IMR-90 (cell line): ENCODE data around the gene FAM78A. TPM values are rescaled to one million over a fixed set of nuclear protein-coding genes. Genes with fewer than 3 reads are reported as not detected.

Source experiments
- ATAC-seq: fragments of 200-7000 bp; cut with Tn5 transposase; 2 replicates; pipeline ENCODE4 v1.9.1; 2020; ENCODE audit warnings: low read depth, mild to moderate bottlenecking, moderate library complexity
- BruUV-seq: library from RNA; stranded (reverse); fragments of 400-500 nt; replicated peaks from 2 replicates; lab custom pipeline; 2021; lab: Mats Ljungman, UMichigan
- CTCF ChIA-PET: fragments of 300-600 bp; formaldehyde crosslinking; extraction: SDS; loops from one replicate; lab custom pipeline; 2021; ENCODE audit warnings: antibody characterized with exemption; lab: Yijun Ruan, JAX
- POLR2A ChIA-PET: fragments of 300-600 bp; sonication (Branson Sonifier 250); formaldehyde crosslinking; loops from one replicate; lab custom pipeline; 2022; ENCODE audit warnings: antibody characterized with exemption; ENCODE audit not compliant: unreplicated experiment; lab: Charles Lee
- DNase-seq: peaks from one replicate; pipeline ENCODE4 v3.0.0; 2013
- H2AFZ ChIP-seq: replicated peaks from 2 replicates; pipeline ENCODE3; 2013; ENCODE audit warnings: low read length, mild to moderate bottlenecking; ENCODE audit not compliant: poor library complexity
- H2AK5ac ChIP-seq: 2 replicates; pipeline ENCODE4 v1.6.1; 2013; ENCODE audit warnings: low read depth, low read length, inconsistent platforms
- H2AK9ac ChIP-seq: replicated peaks from 2 replicates; pipeline ENCODE3; 2013; ENCODE audit warnings: mild to moderate bottlenecking, low read depth, low read length, moderate library complexity; ENCODE audit not compliant: poor library complexity
- H2BK120ac ChIP-seq: 2 replicates; pipeline ENCODE4 v1.6.1; 2013; ENCODE audit warnings: low read depth, low read length, inconsistent platforms
- H2BK15ac ChIP-seq: 3 replicates; pipeline ENCODE4 v1.6.1; 2013; ENCODE audit warnings: low read depth, low read length, inconsistent platforms
- H2BK20ac ChIP-seq: 2 replicates; pipeline ENCODE4 v1.6.1; 2013; ENCODE audit warnings: low read depth, mild to moderate bottlenecking, inconsistent platforms, low read length, moderate library complexity
- H2BK5ac ChIP-seq: 2 replicates; pipeline ENCODE4 v1.6.1; 2013; ENCODE audit warnings: mild to moderate bottlenecking, low read depth, low read length, inconsistent platforms; ENCODE audit not compliant: poor library complexity, severe bottlenecking
- H3K14ac ChIP-seq: replicated peaks from 2 replicates; pipeline ENCODE4 v1.6.1; 2013; ENCODE audit warnings: low read depth, low read length, inconsistent platforms
- H3K18ac ChIP-seq: 2 replicates; pipeline ENCODE4 v1.6.1; 2013; ENCODE audit warnings: low read depth, low read length, control low read depth
- H3K23ac ChIP-seq: 2 replicates; pipeline ENCODE4 v1.6.1; 2013; ENCODE audit warnings: low read depth, low read length, inconsistent platforms
- H3K27ac ChIP-seq: 2 replicates; pipeline ENCODE4 v1.5.1; 2013; ENCODE audit warnings: mild to moderate bottlenecking, control low read depth, low read length; ENCODE audit not compliant: insufficient read depth
- H3K27me3 ChIP-seq: 2 replicates; pipeline ENCODE4 v1.6.1; 2013; ENCODE audit warnings: low read length; ENCODE audit not compliant: control insufficient read depth, insufficient read depth
- H3K36me3 ChIP-seq: 2 replicates; pipeline ENCODE4 v1.6.1; 2013; ENCODE audit warnings: low read length, mixed read lengths; ENCODE audit not compliant: control insufficient read depth, insufficient read depth
- H3K4ac ChIP-seq: 2 replicates; pipeline ENCODE4 v1.6.1; 2013; ENCODE audit warnings: low read depth, low read length, inconsistent platforms
- H3K4me1 ChIP-seq: 2 replicates; pipeline ENCODE4 v1.6.1; 2013; ENCODE audit warnings: low read length, mixed read lengths; ENCODE audit not compliant: control insufficient read depth, insufficient read depth
- H3K4me2 ChIP-seq: 2 replicates; pipeline ENCODE4 v1.6.1; 2013; ENCODE audit warnings: low read depth, mild to moderate bottlenecking, control low read depth, low read length, moderate library complexity
- H3K4me3 ChIP-seq: 2 replicates; pipeline ENCODE4 v1.5.1; 2013; ENCODE audit warnings: low read depth, mild to moderate bottlenecking, control low read depth, low read length, moderate library complexity; ENCODE audit not compliant: insufficient read depth
- H3K56ac ChIP-seq: 2 replicates; pipeline ENCODE4 v1.6.1; 2013; ENCODE audit warnings: low read length, inconsistent platforms; ENCODE audit not compliant: insufficient read depth; ENCODE audit errors: extremely low read depth
- H3K79me1 ChIP-seq, 2 experiments: 2 replicates each; pipeline ENCODE4 v1.6.1; 2013; ENCODE audit warnings: low read length in 2 of 2, inconsistent platforms in 1 of 2, low read depth in 1 of 2
- H3K9ac ChIP-seq: 2 replicates; pipeline ENCODE4 v1.6.1; 2013; ENCODE audit warnings: low read depth, low read length, control low read depth
- H3K9me1 ChIP-seq: 2 replicates; pipeline ENCODE4 v1.6.1; 2013; ENCODE audit warnings: low read length, inconsistent platforms; ENCODE audit not compliant: insufficient read depth
- H3K9me3 ChIP-seq: 2 replicates; pipeline ENCODE4 v1.6.1; 2013; ENCODE audit warnings: low read length; ENCODE audit not compliant: control insufficient read depth, insufficient read depth
- H4K20me1 ChIP-seq: 2 replicates; pipeline ENCODE4 v1.6.1; 2013; ENCODE audit warnings: low read length, inconsistent platforms; ENCODE audit not compliant: insufficient read depth
- H4K5ac ChIP-seq: 2 replicates; pipeline ENCODE4 v1.6.1; 2013; ENCODE audit warnings: mild to moderate bottlenecking, low read depth, low read length, control low read depth
- H4K8ac ChIP-seq, 2 experiments: 2 replicates each; pipeline ENCODE4 v1.6.1; 2013; ENCODE audit warnings: low read depth in 2 of 2, low read length in 2 of 2, control low read depth in 1 of 2, inconsistent platforms in 1 of 2
- H4K91ac ChIP-seq: 2 replicates; pipeline ENCODE4 v1.6.1; 2013; ENCODE audit warnings: low read depth, low read length, inconsistent platforms; ENCODE audit not compliant: insufficient read depth
- BHLHE40 ChIP-seq: fragments of 150-350 bp; IDR thresholded peaks from 2 replicates; pipeline ENCODE4 v1.6.1; 2016; ENCODE audit warnings: mild to moderate bottlenecking, low read depth, low read length
- CEBPB ChIP-seq: IDR thresholded peaks from 2 replicates; pipeline ENCODE4 v1.6.1; 2012; ENCODE audit warnings: low read depth, low read length, improper control_type of control experiment
- CHD1 ChIP-seq: IDR thresholded peaks from 2 replicates; pipeline ENCODE4 v1.6.1; 2012; ENCODE audit warnings: low read depth, low read length, improper control_type of control experiment
- FOS ChIP-seq: fragments of 150-350 bp; IDR thresholded peaks from 2 replicates; pipeline ENCODE4 v1.6.1; 2016; ENCODE audit warnings: low read depth, low read length
- MAFK ChIP-seq: IDR thresholded peaks from 2 replicates; pipeline ENCODE4 v1.6.1; 2012; ENCODE audit warnings: low read depth, low read length, improper control_type of control experiment
- MAZ ChIP-seq: IDR thresholded peaks from 2 replicates; pipeline ENCODE4 v1.6.1; 2012; ENCODE audit warnings: low read depth, mild to moderate bottlenecking, low read length, improper control_type of control experiment, moderate library complexity, borderline replicate concordance
- MXI1 ChIP-seq: IDR thresholded peaks from 2 replicates; pipeline ENCODE4 v1.6.1; 2012; ENCODE audit warnings: low read depth, mild to moderate bottlenecking, low read length, moderate library complexity, borderline replicate concordance
- NFE2L2 ChIP-seq: fragments of 150-350 bp; IDR thresholded peaks from 2 replicates; pipeline ENCODE4 v1.6.1; 2016; ENCODE audit warnings: low read depth, mild to moderate bottlenecking, low read length
- POLR2A ChIP-seq: IDR thresholded peaks from 2 replicates; pipeline ENCODE4 v1.6.1; 2012; ENCODE audit warnings: mild to moderate bottlenecking, low read depth, low read length
- RAD21 ChIP-seq: IDR thresholded peaks from 2 replicates; pipeline ENCODE4 v1.6.1; 2012; ENCODE audit warnings: low read length, improper control_type of control experiment
- RCOR1 ChIP-seq: IDR thresholded peaks from 2 replicates; pipeline ENCODE4 v1.6.1; 2012; ENCODE audit warnings: mild to moderate bottlenecking, low read length, improper control_type of control experiment; ENCODE audit not compliant: insufficient replicate concordance
- RFX5 ChIP-seq: IDR thresholded peaks from 2 replicates; pipeline ENCODE4 v1.8.0; 2012; ENCODE audit warnings: low read depth, mild to moderate bottlenecking, low read length, moderate library complexity
- SMC3 ChIP-seq: fragments of 150-350 bp; IDR thresholded peaks from 2 replicates; pipeline ENCODE4 v1.6.1; 2016; ENCODE audit warnings: low read depth, mild to moderate bottlenecking, antibody characterized with exemption, low read length, moderate library complexity
- WGBS, 2 experiments: methylation state at CpG; one replicate each; pipeline versions ENCODE4 v1.1.5 to v1.1.7; 2013; ENCODE audit warnings: missing lambda C conversion rate in 2 of 2; ENCODE audit not compliant: insufficient read length in 1 of 2; ENCODE audit errors: extremely low coverage in 2 of 2; 5-methylcytosine and 5-hydroxymethylcytosine counted together
- dilution Hi-C: fragments of 300-500 bp; cut with HindIII; formaldehyde crosslinking; loops from one replicate; pipeline ENCODE4 v1.14.3; 2018; ENCODE audit warnings: low sequenced_read_pairs; ENCODE audit not compliant: unreplicated experiment
- in situ Hi-C: fragments of 300-500 bp; cut with MboI; formaldehyde crosslinking; loops from 3 replicates; pipeline ENCODE4 v1.14.3; 2019; ENCODE audit warnings: low sequenced_read_pairs, inconsistent platforms, mixed read lengths
- intact Hi-C: fragments of 100-400 bp; cut with micrococcal nuclease; formaldehyde crosslinking; loops from 2 replicates; pipeline ENCODE4 v1.10.0; 2022
- polyA plus RNA-seq, 3 experiments: library from polyadenylated mRNA; depleted of rRNA; stranded (reverse); fragments of >200 nt; gene quantifications; 2 replicates each; pipeline ENCODE4 v1.2.3, GENCODE V29; 2012; ENCODE audit warnings: low replicate concordance in 1 of 3
- total RNA-seq: library from RNA; depleted of rRNA; stranded (reverse); fragments of >200 nt; gene quantifications from 2 replicates; pipeline ENCODE4 v1.2.3, GENCODE V29; 2012
- TF ChIP-seq, protein P1 (sequence below): fragments of 150-350 bp; IDR thresholded peaks from 2 replicates; pipeline ENCODE4 v1.6.1; 2017; ENCODE audit warnings: mild to moderate bottlenecking, antibody characterized with exemption, low read length, low read depth
- TF ChIP-seq, protein P2 (sequence below): conservative IDR thresholded peaks from 2 replicates; pipeline ENCODE4 v1.5.1; 2012; ENCODE audit warnings: mild to moderate bottlenecking, low read depth, low read length, improper control_type of control experiment
- TF ChIP-seq, protein P3 (sequence below): fragments of 150-350 bp; IDR thresholded peaks from 2 replicates; pipeline ENCODE4 v1.6.1; 2016; ENCODE audit warnings: low read depth, mild to moderate bottlenecking, low read length, moderate library complexity, borderline replicate concordance

FAM78A gene
- total and polyA plus RNA-seq, 2 of the 4 experiments (the other 2 are of a cell fraction), result 0.18 to 0.27 TPM

DNA sequence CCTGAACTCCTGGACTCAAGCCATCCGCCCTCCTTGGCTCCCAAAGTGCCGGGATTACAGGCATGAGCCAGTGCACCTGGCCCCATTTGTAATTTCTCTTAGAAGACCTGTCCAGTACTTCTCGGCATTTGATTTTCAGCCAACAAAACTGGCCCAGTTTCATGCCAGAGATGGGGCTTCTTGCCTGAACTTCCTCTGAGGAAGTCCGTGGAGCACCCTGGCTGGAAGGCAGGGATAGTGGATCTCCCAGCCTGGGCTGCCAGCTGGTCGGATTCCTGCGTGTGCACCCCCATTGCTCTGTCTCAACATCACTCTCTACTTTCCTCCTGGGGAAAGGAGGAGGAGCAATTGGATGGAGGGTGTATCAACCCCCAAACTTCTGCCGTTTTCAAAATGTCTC is 39.0 kb downstream of the FAM78A start:
- Histone ChIP-seq H3K4me2 (no peak overlapping the region), H4K8ac (peak overlapping the region in 1 of 2 experiments; percentile 40; a peak in 2 of 4 replicates), H3K4me1 (peaks cover 7% of the 10 kb centered on the region), H3K14ac (no peak overlapping the region), H2BK5ac (no peak overlapping the region), H3K9me3 (no peaks in the 10 kb centered on the region), H3K4me3 (no peak overlapping the region), H3K9ac (no peak overlapping the region), H3K79me1 (no peaks in the 10 kb centered on the region), H2BK15ac (no peak overlapping the region), H2AFZ (no peak overlapping the region), H3K27me3 (no peaks in the 10 kb centered on the region), H2BK120ac (no peak overlapping the region), H3K23ac (no peak overlapping the region), H4K20me1 (no peaks in the 10 kb centered on the region), H4K5ac (0 out of 2 replicates have a peak overlapping the region, but pooled peaks have one; percentile 12), H3K36me3 (peaks cover 27% of the 10 kb centered on the region), H3K9me1 (peaks cover 2% of the 10 kb centered on the region; the same call in 1 of the 2 replicates), H3K56ac (no peak overlapping the region), H3K18ac (no peak overlapping the region), H2AK5ac (no peak overlapping the region), H2AK9ac (peak overlapping the region; percentile 17), H2BK20ac (no peak overlapping the region), H4K91ac (no peak overlapping the region), H3K4ac (no peak overlapping the region), H3K27ac (no peak overlapping the region)
- ChIA-PET CTCF (no interaction called here), POLR2A (interaction anchor here (0.9 kb wide), 1 partner anchor 12 kb away, joined by 22 read pairs; no protein-coding TSS in a partner anchor)
- no peak for DNase-seq
- ATAC-seq, result no peak
- TF ChIP-seq RFX5 (no peak), NFE2L2 (no peak), RAD21 (no peak), CEBPB (no peak), POLR2A (no peak), RCOR1 (no peak), BHLHE40 (no peak), SMC3 (no peak), FOS (no peak), MXI1 (no peak), MAFK (no peak), MAZ (no peak), CHD1 (no peak)
- TF ChIP-seq, protein P1, sequence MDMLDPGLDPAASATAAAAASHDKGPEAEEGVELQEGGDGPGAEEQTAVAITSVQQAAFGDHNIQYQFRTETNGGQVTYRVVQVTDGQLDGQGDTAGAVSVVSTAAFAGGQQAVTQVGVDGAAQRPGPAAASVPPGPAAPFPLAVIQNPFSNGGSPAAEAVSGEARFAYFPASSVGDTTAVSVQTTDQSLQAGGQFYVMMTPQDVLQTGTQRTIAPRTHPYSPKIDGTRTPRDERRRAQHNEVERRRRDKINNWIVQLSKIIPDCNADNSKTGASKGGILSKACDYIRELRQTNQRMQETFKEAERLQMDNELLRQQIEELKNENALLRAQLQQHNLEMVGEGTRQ, result no peak
- TF ChIP-seq, protein P2, sequence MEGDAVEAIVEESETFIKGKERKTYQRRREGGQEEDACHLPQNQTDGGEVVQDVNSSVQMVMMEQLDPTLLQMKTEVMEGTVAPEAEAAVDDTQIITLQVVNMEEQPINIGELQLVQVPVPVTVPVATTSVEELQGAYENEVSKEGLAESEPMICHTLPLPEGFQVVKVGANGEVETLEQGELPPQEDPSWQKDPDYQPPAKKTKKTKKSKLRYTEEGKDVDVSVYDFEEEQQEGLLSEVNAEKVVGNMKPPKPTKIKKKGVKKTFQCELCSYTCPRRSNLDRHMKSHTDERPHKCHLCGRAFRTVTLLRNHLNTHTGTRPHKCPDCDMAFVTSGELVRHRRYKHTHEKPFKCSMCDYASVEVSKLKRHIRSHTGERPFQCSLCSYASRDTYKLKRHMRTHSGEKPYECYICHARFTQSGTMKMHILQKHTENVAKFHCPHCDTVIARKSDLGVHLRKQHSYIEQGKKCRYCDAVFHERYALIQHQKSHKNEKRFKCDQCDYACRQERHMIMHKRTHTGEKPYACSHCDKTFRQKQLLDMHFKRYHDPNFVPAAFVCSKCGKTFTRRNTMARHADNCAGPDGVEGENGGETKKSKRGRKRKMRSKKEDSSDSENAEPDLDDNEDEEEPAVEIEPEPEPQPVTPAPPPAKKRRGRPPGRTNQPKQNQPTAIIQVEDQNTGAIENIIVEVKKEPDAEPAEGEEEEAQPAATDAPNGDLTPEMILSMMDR, result no peak
- TF ChIP-seq, protein P3, sequence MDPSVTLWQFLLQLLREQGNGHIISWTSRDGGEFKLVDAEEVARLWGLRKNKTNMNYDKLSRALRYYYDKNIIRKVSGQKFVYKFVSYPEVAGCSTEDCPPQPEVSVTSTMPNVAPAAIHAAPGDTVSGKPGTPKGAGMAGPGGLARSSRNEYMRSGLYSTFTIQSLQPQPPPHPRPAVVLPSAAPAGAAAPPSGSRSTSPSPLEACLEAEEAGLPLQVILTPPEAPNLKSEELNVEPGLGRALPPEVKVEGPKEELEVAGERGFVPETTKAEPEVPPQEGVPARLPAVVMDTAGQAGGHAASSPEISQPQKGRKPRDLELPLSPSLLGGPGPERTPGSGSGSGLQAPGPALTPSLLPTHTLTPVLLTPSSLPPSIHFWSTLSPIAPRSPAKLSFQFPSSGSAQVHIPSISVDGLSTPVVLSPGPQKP, result no peak
- 100% methylated on average over 1 of the region's 7 CpGs; no CpG with 5 or more reads in 1 of the 2 experiments for WGBS, 2 experiments
- intact Hi-C loops, result no loop called here
- BruUV-seq, result no TSS peak
- dilution Hi-C loops, result no loop called here
- in situ Hi-C loops, result no loop called here
